ENCODE data around the gene CMTM2.

The CMTM2 gene

GRCh38 chr16:66539623-66540469, 39.4 kb upstream of the CMTM2 start:
- FAIRE-seq (no peak), DNase-seq (ENCODE audit: insufficient read length, low spot score) (no peak)
- TF ChIP-seq, protein P1, sequence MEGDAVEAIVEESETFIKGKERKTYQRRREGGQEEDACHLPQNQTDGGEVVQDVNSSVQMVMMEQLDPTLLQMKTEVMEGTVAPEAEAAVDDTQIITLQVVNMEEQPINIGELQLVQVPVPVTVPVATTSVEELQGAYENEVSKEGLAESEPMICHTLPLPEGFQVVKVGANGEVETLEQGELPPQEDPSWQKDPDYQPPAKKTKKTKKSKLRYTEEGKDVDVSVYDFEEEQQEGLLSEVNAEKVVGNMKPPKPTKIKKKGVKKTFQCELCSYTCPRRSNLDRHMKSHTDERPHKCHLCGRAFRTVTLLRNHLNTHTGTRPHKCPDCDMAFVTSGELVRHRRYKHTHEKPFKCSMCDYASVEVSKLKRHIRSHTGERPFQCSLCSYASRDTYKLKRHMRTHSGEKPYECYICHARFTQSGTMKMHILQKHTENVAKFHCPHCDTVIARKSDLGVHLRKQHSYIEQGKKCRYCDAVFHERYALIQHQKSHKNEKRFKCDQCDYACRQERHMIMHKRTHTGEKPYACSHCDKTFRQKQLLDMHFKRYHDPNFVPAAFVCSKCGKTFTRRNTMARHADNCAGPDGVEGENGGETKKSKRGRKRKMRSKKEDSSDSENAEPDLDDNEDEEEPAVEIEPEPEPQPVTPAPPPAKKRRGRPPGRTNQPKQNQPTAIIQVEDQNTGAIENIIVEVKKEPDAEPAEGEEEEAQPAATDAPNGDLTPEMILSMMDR (IDR thresholded peaks at IDR 0.05; ENCODE audit: insufficient read depth, missing control alignments) = no peak

- TF ChIP-seq, protein P1 (IDR thresholded peaks at IDR 0.05; ENCODE audit: insufficient read depth, missing control alignments) = no peak
- no peak for FAIRE-seq
Observed at GRCh38 chr16:66541388-66542355, 37.6 kb upstream of the CMTM2 start.

DNA sequence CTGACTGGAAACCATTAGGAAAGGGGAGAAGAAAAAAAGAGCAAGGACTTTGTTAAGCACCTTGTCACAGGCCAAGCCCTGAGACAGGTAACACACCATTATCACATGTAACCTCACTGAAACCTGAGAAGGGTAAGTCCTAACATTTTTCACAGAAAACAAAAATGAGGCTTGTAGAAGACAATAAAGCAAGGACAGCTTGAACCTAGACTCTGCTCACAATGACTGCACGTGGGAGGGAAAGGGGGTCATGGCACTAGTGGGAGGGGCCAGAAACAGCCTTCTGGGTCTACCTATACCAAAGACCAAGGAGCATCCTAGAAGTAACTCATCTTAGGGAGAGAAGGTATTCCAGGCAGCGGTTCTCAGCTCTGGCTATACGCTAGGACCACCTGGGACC, 36.9 kb upstream of the CMTM2 start:
- TF ChIP-seq, protein P1 (IDR thresholded peaks at IDR 0.05; ENCODE audit: insufficient read depth, missing control alignments) = no peak
- DNase-seq (ENCODE audit: insufficient read length, low spot score) (no peak), FAIRE-seq (no peak)

More at GRCh38 chr16:66541388-66542355, 37.6 kb upstream of the CMTM2 start:
- no peak for DNase-seq (ENCODE audit: insufficient read length, low spot score)

DNA sequence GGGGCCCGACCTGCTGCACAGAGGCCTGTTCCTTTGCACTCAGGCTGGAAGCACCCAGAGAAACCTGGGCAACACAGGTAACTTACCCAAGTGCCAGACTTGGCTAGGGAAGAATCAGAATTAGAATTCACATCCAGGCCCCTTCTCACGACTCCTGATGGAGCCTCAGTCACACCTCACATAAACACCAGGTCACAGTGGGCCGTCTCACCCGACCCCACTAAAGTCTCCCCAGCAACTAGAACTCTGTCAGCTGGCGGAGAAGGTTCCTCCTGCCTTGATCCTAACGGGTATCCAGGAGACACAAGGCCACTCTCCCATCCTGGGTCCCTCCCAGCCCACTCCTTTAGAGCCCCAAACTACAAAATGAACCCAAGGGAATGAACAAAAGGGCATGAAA, 35.7 kb upstream of the CMTM2 start:
- TF ChIP-seq, protein P1 (IDR thresholded peaks at IDR 0.05; ENCODE audit: insufficient read depth, missing control alignments) = no peak
- FAIRE-seq = no peak
- DNase-seq (ENCODE audit: insufficient read length, low spot score) = no peak

- DNase-seq (ENCODE audit: insufficient read length, low spot score) = no peak
- FAIRE-seq = no peak
Observed at GRCh38 chr16:66544016-66544757, 35.1 kb upstream of the CMTM2 start.

More at GRCh38 chr16:66544016-66544757, 35.1 kb upstream of the CMTM2 start:
- TF ChIP-seq, protein P1 (IDR thresholded peaks at IDR 0.05; ENCODE audit: insufficient read depth, missing control alignments) = no peak

Data from D721Med (cell line).